HCT116 (cell line): ENCODE results near the gene UBE2E2. TPM values are rescaled to one million over a fixed set of nuclear protein-coding genes. Genes with fewer than 3 reads are reported as not detected.

ENCODE experiments used
- ATAC-seq: fragments of 200-7000 bp; cut with Tn5 transposase; 2 replicates; pipeline ENCODE4 v1.9.1; 2020; ENCODE audit warnings: mild to moderate bottlenecking, moderate library complexity
- BruUV-seq: library from RNA; stranded (reverse); fragments of 400-500 nt; replicated peaks from 2 replicates; lab custom pipeline; 2021; lab: Mats Ljungman, UMichigan
- CTCF ChIA-PET: fragments of 300-600 bp; sonication (Branson Sonifier 250); formaldehyde crosslinking; loops from one replicate; lab custom pipeline; 2021; ENCODE audit warnings: antibody characterized with exemption; lab: Charles Lee
- POLR2A ChIA-PET: fragments of 300-600, 350-600 bp; sonication (Branson Sonifier 250); formaldehyde crosslinking; loops from one replicate; lab custom pipeline; 2021; ENCODE audit warnings: antibody characterized with exemption; lab: Charles Lee
- RAD21 ChIA-PET, 2 experiments: fragments of 300-600 bp; sonication (Branson Sonifier 250); formaldehyde crosslinking; loops; one replicate each; lab custom pipeline; 2023; ENCODE audit warnings: low total read pairs in 2 of 2; ENCODE audit not compliant: uncharacterized antibody in 2 of 2, unreplicated experiment in 2 of 2, low non-redundant PET in 1 of 2; lab: Charles Lee
- DNase-seq: peaks from one replicate; pipeline ENCODE4 v3.0.0-alpha.2; 2010; ENCODE audit warnings: low read depth, low spot score
- H2AFZ ChIP-seq: fragments of 200-600 bp; shearing (Covaris generic), sonication (generic); 2 replicates; pipeline ENCODE4 v1.6.1; 2017; ENCODE audit warnings: low read depth, mixed run types, mixed read lengths, antibody characterized with exemption, low read length; ENCODE audit not compliant: poor library complexity, severe bottlenecking
- H3K27ac ChIP-seq: 2 replicates; pipeline ENCODE4 v1.5.1; 2012; ENCODE audit warnings: low read depth, low read length
- H3K27me3 ChIP-seq: fragments of 200-600 bp; sonication (generic); 2 replicates; pipeline ENCODE4 v1.6.1; 2016; ENCODE audit warnings: mixed run types, low read length, mixed read lengths; ENCODE audit not compliant: insufficient read depth
- H3K36me3 ChIP-seq, 2 experiments: fragments of 200-500 bp in 1 of 2; fragments of 200-600 bp in 1 of 2; sonication (Bioruptor generic) in 1 of 2; sonication (generic) in 1 of 2; 2 replicates each; pipeline versions ENCODE4 v1.5.1 to v1.6.1; 2014 to 2016; ENCODE audit warnings: low read length in 2 of 2, inconsistent platforms in 1 of 2, mixed read lengths in 1 of 2, mixed run types in 1 of 2; ENCODE audit not compliant: insufficient read depth in 2 of 2, control insufficient read depth in 1 of 2
- H3K4me1 ChIP-seq, 2 experiments: fragments of 200-600 bp in 1 of 2; sonication (generic) in 1 of 2; 2 replicates each; pipeline versions ENCODE4 v1.5.1 to v1.6.1; 2012 to 2017; ENCODE audit warnings: low read length in 2 of 2, inconsistent platforms in 1 of 2, mild to moderate bottlenecking in 1 of 2, mixed read lengths in 1 of 2, mixed run types in 1 of 2, moderate library complexity in 1 of 2; ENCODE audit not compliant: insufficient read depth in 2 of 2, control insufficient read depth in 1 of 2
- H3K4me2 ChIP-seq: fragments of 200-600 bp; sonication (generic); 2 replicates; pipeline ENCODE4 v1.6.1; 2017; ENCODE audit warnings: mixed run types, low read length, mixed read lengths
- H3K4me3 ChIP-seq, 2 experiments: fragments of 200-600 bp in 1 of 2; sonication (generic) in 1 of 2; replicated peaks in 1 of 2; 2 replicates each; pipeline ENCODE4 v1.5.1; 2011 to 2016; ENCODE audit warnings: low read length in 2 of 2, control low read depth in 1 of 2, low read depth in 1 of 2, mild to moderate bottlenecking in 1 of 2, mixed read lengths in 1 of 2, mixed run types in 1 of 2
- H3K79me2 ChIP-seq: fragments of 200-600 bp; sonication (generic); 2 replicates; pipeline ENCODE4 v1.6.1; 2017; ENCODE audit warnings: mild to moderate bottlenecking, mixed run types, low read length, moderate library complexity, mixed read lengths; ENCODE audit not compliant: insufficient read depth
- H3K9ac ChIP-seq: fragments of 200-600 bp; sonication (generic); 2 replicates; pipeline ENCODE4 v1.6.1; 2016; ENCODE audit warnings: low read length, mixed read lengths
- H3K9me2 ChIP-seq: fragments of 200-600 bp; sonication (generic), shearing (Covaris generic); 2 replicates; pipeline ENCODE4 v1.6.1; 2017; ENCODE audit warnings: mixed run types, mild to moderate bottlenecking, moderate library complexity; ENCODE audit not compliant: insufficient read depth
- H3K9me3 ChIP-seq, 2 experiments: fragments of 200-500 bp in 1 of 2; fragments of 200-600 bp in 1 of 2; sonication (Bioruptor generic) in 1 of 2; sonication (generic) in 1 of 2; 2 replicates each; pipeline ENCODE4 v1.6.1; 2014 to 2017; ENCODE audit warnings: low read length in 2 of 2, mixed read lengths in 2 of 2, inconsistent platforms in 1 of 2, low read depth in 1 of 2, mild to moderate bottlenecking in 1 of 2, mixed run types in 1 of 2, moderate library complexity in 1 of 2; ENCODE audit not compliant: control insufficient read depth in 1 of 2, insufficient read depth in 1 of 2
- H4K20me1 ChIP-seq: fragments of 200-600 bp; sonication (generic), shearing (Covaris generic); 2 replicates; pipeline ENCODE4 v1.6.1; 2017; ENCODE audit warnings: mixed run types, mild to moderate bottlenecking, moderate library complexity; ENCODE audit not compliant: insufficient read depth
- ATF3 ChIP-seq: IDR thresholded peaks from 2 replicates; pipeline ENCODE4 v1.6.1; 2012
- ELF1 ChIP-seq: IDR thresholded peaks from 2 replicates; pipeline ENCODE4 v1.6.1; 2012; ENCODE audit warnings: low read depth, borderline replicate concordance
- JUND ChIP-seq: IDR thresholded peaks from 2 replicates; pipeline ENCODE4 v1.6.1; 2012
- MAX ChIP-seq: IDR thresholded peaks from 2 replicates; pipeline ENCODE4 v1.6.1; 2012
- POLR2A ChIP-seq: IDR thresholded peaks from 2 replicates; pipeline ENCODE4 v1.7.0; 2011; ENCODE audit warnings: borderline replicate concordance; ENCODE audit not compliant: insufficient read depth, insufficient read length; ENCODE audit errors: extremely low read depth
- RAD21 ChIP-seq: IDR thresholded peaks from 2 replicates; pipeline ENCODE4 v1.6.1; 2012; ENCODE audit warnings: low read depth, mild to moderate bottlenecking
- REST ChIP-seq: IDR thresholded peaks from 2 replicates; pipeline ENCODE4 v1.6.1; 2012; ENCODE audit warnings: low read depth
- ZBTB33 ChIP-seq: IDR thresholded peaks from 2 replicates; pipeline ENCODE4 v1.6.1; 2011; ENCODE audit warnings: mild to moderate bottlenecking, low read length, moderate library complexity; ENCODE audit not compliant: insufficient replicate concordance; ENCODE audit errors: extremely low read depth
- ZFX ChIP-seq: fragments of 450-650 bp; IDR thresholded peaks from 2 replicates; pipeline ENCODE4 v1.6.1; 2017
- intact Hi-C: fragments of 100-400 bp; cut with micrococcal nuclease; formaldehyde crosslinking; loops from 2 replicates; pipeline ENCODE4 v1.10.0; 2022
- total RNA-seq: library from RNA; stranded (reverse); gene quantifications from one replicate; pipeline ENCODE4 v1.2.1, GENCODE V29; 2021; ENCODE audit not compliant: unreplicated experiment

Gene UBE2E2
- total RNA-seq, 1 experiment from 2014 or later = 21.4 TPM

GRCh38 chr3:23356169-23356568 lies 153.0 kb downstream of the UBE2E2 start:
- TF ChIP-seq ELF1 (no peak), ZFX (no peak), ATF3 (no peak), ZBTB33 (no peak), RAD21 (no peak), MAX (no peak), JUND (no peak), REST (no peak), POLR2A (no peak)
- Histone ChIP-seq H3K9me2 (no peaks in the 10 kb centered on the region), H3K9ac (no peak overlapping the region), H3K36me3 (no peaks in the 10 kb centered on the region), H3K27ac (no peak overlapping the region), H3K9me3 (no peaks in the 10 kb centered on the region), H3K27me3 (0 out of 2 replicates have a peak, but pooled peaks cover 4% of the 10 kb centered on the region), H4K20me1 (no peaks in the 10 kb centered on the region), H3K79me2 (no peaks in the 10 kb centered on the region), H2AFZ (no peak overlapping the region), H3K4me3 (no peak overlapping the region), H3K4me2 (no peak overlapping the region), H3K4me1 (no peaks in the 10 kb centered on the region)
- RAD21 ChIA-PET = no interaction called here
- DNase-seq (no peak), ATAC-seq (no peak)
- no TSS peak for BruUV-seq
- POLR2A ChIA-PET = no interaction called here
- intact Hi-C loops = no loop called here
- CTCF ChIA-PET = no interaction called here
